Cortex of kidney (tissue), 1 donor: ENCODE measurements around the gene ARHGAP12.
"Not testable (repeated sequence)": the region's sequence is repeated elsewhere in the genome, so short reads cannot be mapped to it uniquely, and the experiment has no call there.

Experiments
- DNase-seq: peaks from one replicate; lab custom pipeline; 2025; lab: John Stamatoyannopoulos, UW

ARHGAP12 gene

GRCh38 chr10:31923389-31923788 lies 5.2 kb downstream of the ARHGAP12 start:
- DNase-seq = no peak

GRCh38 chr10:31921031-31921430 lies 7.6 kb downstream of the ARHGAP12 start:
- no peak for DNase-seq

DNA sequence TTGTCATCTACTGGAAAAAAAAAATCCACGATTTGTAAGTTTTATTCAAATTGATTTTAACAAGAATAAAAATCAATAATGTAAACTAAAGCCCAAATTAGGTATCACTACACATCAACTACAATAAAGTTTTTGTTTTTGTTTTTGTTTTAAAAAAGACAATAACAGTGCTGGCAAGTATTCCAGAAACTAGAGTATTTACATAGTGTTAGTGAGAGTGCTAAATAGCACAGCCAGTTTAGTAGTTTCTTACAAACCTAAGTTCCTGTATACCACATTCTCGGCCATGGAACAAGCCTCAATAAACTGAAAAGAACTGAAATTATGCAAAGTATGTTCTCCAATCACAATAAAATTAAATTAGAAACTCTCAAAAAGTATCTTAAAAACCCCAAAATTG lies 8.1 kb downstream of the ARHGAP12 start:
- DNase-seq = no peak

DNA sequence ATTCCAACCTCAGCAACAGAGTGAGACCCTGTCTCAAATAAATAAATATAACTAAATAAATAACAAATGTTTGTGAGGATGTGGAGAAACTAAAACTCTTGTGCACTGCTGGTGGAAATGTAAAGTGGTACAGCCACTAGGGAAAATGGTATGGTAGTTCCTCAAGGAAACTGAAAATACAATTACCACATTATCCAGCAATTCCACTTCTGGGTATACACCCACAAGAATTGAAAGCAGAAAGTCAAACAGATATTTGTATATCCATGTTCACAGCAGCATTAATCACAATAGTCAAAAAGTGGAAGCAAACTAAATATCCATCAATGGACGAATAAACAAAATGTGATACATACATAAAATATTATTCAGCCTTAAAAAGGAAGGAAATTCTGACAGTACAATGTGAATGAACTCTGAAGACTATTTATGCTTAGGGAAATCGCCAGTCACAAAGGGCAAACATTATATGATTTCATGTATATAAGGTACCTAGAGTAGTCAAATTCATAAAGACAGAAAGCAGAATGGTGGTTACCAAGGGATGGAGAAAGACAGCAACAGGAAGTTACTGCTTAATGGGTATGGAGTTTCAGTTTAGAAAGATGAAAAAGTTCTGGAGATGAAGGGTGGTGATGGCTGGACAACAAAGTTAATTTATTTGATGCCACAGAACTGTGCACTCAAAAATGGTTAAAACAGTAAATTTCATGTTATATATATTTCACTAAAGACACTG lies 9.8 kb downstream of the ARHGAP12 start:
- DNase-seq = no peak

GRCh38 chr10:31914370-31914769 lies 14.3 kb downstream of the ARHGAP12 start:
- no peak for DNase-seq

DNA sequence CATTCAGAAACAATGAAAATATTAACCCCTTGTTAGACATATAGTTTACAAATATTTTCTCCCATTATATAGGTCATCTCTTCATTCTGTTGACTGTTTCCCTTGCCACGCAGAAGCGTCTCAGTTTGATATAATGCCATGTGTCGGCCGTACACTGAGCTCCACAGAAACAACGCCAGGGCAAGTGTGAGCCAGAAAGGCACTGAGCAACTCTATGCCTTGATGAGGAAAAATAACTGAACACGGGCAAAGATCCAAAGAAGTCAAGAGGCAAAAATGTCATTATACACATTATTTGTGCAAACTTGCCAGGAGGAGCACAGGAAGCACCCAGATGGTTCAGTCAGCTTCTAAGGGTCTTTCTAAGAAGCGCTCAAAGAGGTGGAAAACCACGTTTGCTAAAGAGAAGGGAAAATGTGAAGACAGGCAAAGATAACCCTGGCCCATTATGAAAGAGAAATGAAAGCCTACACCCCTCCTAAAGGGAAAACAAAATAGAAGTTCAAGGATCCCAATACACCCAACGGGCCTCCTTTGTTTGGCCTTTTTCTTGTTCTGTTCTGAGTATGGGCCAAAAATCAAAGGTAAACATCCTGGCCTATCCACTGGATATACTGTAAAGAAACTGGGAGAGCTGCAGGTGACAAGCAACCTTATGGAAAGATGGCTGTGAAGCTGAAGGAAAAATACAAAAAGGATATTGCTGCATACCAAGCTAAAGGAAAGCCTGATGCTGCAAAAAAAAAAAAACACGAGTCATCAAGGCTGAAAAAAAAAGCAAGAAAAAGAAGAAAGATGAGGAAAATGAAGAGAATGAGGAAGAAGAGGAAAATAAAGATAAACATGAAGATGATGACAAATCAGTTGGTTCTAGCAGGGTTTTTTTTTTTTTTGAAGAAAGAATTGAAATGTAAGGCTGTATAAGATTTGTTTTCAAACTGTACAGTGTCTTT lies 15.5 kb downstream of the ARHGAP12 start:
- no peak for DNase-seq

DNA sequence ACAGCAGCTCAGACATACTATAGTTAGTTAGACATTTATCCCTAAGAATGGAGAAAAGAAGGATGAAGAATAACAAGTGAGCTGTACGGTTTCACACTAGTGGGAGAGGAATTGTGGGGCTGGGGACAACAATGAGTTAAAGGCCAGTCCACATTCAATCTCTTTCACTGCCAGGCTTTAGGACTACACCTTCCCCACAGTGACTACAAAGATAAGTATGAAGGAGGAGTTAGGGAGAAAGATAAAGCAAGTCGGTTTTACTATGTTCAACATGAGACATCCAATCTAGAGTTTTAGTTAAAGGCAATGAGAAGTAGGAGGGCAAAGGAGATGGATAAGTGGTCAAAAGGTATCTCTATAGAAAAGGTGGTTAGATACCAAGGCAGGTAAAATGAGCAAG lies 16.3 kb downstream of the ARHGAP12 start:
- DNase-seq = no peak

DNA sequence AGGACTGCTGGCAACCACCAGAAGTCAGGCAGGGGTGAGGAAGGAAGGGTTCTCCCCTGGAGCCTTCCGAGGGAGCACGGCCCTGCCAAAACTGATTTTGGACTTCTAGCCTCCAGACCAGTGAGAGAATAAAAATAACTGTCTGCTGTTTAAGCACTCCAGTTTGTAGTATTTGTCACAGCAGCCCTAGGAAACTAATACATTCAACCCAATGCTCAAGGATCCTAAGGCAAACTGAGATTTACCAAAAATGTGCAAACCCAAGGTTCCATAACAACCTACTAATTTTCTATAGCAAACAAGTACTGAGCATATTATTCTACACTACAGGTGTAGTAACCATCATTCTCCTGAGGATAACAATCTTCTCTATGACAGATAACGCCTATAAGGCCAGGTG lies 18.6 kb downstream of the ARHGAP12 start:
- no peak for DNase-seq

DNA sequence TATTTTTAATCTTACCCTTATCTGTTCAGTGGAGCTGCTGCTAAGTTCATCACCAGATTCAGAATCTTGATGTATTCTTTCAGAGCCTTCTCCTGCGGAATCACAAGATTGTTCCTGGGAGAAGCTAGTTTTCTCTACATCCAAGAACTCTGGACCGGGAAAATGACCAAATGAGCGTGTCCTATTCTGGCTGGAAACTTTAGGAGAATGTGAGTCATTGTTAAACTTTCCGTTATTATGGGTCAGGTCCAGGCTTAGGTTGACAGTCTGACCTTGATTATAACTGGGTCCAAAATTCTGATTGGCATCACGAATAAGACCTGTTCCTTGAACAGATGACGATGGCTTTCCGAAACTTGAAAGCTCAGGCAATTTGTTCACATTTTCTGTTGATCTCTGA lies 20.5 kb downstream of the ARHGAP12 start:
- no peak for DNase-seq

DNA sequence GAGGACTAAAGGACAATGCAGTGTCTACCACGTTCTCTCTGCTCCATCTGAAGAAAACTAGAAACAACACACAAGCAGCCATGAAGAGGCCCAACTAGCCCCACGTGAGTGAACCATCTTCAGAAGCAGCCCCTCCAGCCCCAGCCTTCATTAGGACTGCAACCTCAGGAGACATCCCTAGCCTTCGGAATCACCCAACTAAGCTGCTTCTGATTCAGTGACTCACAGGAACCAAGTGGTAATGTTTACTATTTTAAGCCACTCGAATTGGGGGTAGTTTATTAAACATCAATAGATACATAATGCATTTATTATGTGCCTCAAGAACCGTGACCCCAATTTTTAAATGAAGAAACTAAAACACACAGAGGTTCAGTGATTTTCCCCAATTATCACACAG lies 22.6 kb downstream of the ARHGAP12 start:
- DNase-seq = no peak

GRCh38 chr10:31905586-31905985 lies 23.0 kb downstream of the ARHGAP12 start:
- no peak for DNase-seq

DNA sequence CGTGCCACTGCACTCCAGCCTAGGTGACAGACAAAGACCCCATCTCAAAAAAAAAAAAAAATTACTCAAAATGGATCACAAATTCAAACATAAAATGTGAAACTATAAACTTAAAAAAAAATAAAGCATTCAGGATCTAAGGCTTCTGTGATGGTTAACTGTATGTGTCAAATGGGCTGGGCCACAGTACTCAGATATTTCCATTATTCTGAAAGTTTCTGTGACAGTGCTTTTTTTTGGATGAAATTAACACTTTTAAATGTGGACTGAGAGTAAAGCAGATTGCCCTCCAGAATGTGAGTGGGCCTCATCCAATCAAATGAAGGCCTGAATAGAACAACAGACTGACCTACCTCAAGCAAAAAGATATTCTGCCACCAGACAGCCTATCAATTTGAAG lies 26.0 kb downstream of the ARHGAP12 start:
- DNase-seq = no peak

- DNase-seq = no peak
Measured at GRCh38 chr10:31897506-31897905, 31.1 kb downstream of the ARHGAP12 start.

DNA sequence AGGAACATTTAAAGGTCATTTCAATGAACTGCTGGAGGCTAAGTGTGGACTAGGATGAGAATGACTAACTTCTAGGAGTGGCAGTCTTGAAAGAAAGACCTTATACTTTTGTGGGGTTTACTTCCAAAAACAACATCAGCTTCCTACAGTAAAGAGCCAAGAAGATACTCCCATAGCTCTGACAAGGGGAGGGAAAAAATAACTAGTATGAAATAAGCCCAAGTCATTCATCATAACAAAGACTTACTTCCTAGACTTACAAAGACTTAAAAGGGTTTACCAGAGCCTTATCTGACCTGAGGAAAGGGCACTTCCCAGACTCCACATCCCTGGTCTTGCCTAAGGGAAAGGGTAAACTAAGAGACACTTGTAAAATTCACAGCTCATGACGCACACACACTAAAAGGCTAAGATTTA lies 31.7 kb downstream of the ARHGAP12 start:
- DNase-seq = no peak

- not testable (repeated sequence) for DNase-seq
Measured at GRCh38 chr10:31895722-31896121, 32.9 kb downstream of the ARHGAP12 start.

GRCh38 chr10:31888442-31888841 lies 40.2 kb downstream of the ARHGAP12 start:
- no peak for DNase-seq

- DNase-seq = no peak
Measured at GRCh38 chr10:31887850-31888249, 40.8 kb downstream of the ARHGAP12 start.

DNA sequence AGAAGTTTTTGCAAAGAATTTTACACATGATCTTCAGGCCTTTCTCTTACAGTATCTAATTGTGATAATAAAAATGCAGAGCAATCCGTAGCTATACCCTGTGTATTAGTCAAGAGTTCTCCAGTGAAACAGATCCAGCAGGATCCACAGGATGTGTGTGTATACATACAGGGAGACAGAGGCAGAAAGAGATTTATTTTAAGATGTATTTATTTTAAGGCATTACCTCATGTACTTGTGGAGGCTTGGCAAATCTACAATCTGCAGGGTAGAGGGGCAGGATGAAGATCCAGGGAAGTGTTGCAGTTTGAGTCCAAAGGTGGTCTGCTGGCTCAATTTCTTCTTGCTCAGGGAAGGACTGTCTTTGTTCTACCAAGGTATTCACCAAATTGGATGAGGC lies 41.7 kb downstream of the ARHGAP12 start:
- no peak for DNase-seq

- DNase-seq = no peak
Measured at GRCh38 chr10:31885971-31886370, 42.7 kb downstream of the ARHGAP12 start.

DNA sequence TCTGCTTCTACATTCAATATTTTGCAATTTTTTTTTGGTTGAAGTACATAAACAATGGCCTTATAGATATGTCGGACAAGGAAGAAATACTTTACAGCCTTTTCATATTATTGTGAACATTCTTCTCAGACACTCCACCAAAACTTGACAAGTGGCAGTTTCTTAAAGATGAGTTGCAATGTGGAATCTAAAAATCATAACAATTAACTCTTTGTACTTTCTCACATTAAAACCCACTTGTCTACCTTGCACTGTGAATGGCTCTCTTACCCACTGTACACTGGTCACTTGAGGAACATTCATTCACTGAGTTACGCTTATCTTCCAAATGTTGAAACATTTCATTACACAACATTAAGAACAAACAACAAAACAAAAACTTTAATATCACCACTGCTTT lies 44.2 kb downstream of the ARHGAP12 start:
- DNase-seq = no peak

GRCh38 chr10:31883397-31883796 lies 45.2 kb downstream of the ARHGAP12 start:
- no peak for DNase-seq

DNA sequence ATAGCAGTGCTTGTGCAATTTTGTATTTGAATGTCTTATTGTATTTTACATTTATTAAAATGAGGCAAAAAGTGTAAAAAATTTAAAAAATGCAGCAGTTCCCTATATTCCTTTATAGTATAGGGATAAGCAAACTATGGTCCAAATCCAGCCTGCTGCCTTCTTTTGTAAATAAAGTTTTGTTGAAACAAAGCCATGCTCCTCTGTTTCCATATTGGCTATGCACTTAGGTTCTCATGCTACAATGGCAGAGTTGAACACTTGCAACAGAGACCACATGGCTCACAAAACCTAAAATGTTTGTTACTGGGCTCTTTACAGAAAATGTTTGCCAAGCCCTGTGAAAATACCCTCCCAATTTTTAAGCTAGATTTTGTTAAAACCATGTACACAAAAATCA lies 50.1 kb downstream of the ARHGAP12 start:
- no peak for DNase-seq

- DNase-seq = no peak
Measured at GRCh38 chr10:31876652-31877352, 51.8 kb downstream of the ARHGAP12 start.
